GM12864 (cell line): Measurements from ENCODE around the gene TINAGL1.

Experiments used
- DNase-seq: peaks from one replicate; pipeline ENCODE4 v3.0.0-alpha.2; 2011; ENCODE audit warnings: low read depth
- H3K4me3 ChIP-seq: 2 replicates; pipeline ENCODE4 v1.5.1; 2011; ENCODE audit warnings: mild to moderate bottlenecking, low read depth, low read length, control low read depth
- TF ChIP-seq, protein P1 (sequence below): IDR thresholded peaks from 2 replicates; pipeline ENCODE4 v1.5.1; 2011; ENCODE audit warnings: low read depth, mild to moderate bottlenecking, moderate library complexity, low read length, control low read depth, inconsistent platforms; ENCODE audit errors: missing control alignments

Gene TINAGL1

DNA sequence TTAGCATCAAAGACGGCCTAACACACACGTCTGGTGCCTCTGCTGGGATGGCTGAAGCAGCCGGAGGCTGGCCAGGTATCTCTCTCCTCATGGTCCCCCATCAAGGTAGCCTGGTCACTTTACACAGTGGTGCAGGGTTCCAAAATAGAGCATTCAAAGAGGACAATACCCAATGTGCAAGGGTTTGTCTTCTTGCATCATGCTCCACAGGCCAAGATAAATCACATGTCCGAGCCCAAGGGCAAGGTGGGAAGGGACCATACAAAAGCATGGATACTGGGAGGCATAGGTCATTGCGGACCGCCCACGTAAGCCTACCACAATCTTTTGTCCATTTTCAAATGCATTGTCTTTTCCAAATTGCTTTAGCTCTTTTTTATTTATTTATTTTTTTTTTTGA is 23.8 kb upstream of the TINAGL1 start:
- no peak overlapping the region for H3K4me3 ChIP-seq
- no peak for DNase-seq
- TF ChIP-seq, protein P1, sequence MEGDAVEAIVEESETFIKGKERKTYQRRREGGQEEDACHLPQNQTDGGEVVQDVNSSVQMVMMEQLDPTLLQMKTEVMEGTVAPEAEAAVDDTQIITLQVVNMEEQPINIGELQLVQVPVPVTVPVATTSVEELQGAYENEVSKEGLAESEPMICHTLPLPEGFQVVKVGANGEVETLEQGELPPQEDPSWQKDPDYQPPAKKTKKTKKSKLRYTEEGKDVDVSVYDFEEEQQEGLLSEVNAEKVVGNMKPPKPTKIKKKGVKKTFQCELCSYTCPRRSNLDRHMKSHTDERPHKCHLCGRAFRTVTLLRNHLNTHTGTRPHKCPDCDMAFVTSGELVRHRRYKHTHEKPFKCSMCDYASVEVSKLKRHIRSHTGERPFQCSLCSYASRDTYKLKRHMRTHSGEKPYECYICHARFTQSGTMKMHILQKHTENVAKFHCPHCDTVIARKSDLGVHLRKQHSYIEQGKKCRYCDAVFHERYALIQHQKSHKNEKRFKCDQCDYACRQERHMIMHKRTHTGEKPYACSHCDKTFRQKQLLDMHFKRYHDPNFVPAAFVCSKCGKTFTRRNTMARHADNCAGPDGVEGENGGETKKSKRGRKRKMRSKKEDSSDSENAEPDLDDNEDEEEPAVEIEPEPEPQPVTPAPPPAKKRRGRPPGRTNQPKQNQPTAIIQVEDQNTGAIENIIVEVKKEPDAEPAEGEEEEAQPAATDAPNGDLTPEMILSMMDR, result no peak

DNA sequence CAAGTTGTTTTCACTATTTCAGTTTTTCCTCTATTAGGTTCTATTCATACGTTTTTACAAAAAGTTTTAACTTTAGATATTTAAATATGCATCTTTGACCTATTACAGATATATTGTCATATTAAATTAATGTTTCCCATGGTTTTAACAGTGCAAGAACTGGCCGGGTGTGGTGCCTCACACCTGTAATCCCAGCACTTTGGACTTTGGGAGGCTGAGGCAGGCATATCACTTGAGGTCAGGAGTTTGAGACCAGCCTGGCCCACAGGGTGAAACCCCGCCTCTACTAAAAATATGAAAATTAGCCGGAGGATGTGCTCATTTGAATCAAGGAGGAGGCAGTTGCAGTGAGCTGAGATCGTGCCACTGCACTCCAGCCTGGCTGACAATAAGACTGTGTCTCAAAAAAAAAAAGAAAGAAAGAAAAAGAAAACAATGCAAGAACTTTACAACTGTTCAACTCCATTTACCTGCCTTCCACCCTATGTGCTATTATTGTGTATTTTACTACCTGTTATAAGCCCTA is 19.8 kb upstream of the TINAGL1 start:
- H3K4me3 ChIP-seq, result no peak overlapping the region
- TF ChIP-seq, protein P1, result no peak
- no peak for DNase-seq

DNA sequence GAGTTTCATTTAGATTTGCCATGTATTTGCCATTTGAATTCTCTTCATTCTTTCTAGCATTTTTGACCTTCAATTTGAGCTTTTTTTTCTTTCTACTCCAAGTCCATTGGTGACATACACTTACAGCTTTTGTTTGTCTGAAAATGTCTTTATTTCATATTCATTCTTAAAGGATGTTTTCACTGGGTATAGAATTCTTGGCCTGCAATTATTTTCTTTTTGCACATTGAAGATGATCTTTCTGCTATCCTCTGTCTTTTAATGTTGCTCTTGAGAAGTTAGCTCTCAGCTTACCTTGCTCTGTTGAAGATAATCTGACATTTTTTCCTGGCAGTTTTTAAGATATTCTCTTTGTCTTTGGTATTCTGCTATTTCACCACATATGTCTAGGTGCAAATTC is 16.6 kb upstream of the TINAGL1 start:
- TF ChIP-seq, protein P1, result no peak
- no peak for DNase-seq
- H3K4me3 ChIP-seq, result no peak overlapping the region

DNA sequence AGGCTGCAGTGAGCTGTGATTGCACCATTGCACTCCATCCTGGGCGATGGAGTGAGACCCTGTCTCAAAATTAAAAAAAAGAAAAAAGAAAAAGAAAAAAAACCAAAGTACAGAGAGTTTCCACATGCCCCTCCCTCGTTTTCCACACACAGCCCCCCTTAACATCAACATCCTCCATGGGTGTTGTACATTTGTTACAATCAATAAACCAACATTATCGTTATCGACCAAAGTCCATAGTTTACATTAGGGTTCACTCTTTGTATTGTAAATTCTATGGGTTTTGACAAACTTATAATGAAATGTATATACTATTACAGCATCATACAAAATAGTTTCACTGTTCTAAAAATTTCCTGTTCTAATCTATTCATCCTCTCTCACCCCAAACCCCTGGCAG is 15.9 kb upstream of the TINAGL1 start:
- TF ChIP-seq, protein P1, result no peak
- no peak overlapping the region for H3K4me3 ChIP-seq
- no peak for DNase-seq

DNA sequence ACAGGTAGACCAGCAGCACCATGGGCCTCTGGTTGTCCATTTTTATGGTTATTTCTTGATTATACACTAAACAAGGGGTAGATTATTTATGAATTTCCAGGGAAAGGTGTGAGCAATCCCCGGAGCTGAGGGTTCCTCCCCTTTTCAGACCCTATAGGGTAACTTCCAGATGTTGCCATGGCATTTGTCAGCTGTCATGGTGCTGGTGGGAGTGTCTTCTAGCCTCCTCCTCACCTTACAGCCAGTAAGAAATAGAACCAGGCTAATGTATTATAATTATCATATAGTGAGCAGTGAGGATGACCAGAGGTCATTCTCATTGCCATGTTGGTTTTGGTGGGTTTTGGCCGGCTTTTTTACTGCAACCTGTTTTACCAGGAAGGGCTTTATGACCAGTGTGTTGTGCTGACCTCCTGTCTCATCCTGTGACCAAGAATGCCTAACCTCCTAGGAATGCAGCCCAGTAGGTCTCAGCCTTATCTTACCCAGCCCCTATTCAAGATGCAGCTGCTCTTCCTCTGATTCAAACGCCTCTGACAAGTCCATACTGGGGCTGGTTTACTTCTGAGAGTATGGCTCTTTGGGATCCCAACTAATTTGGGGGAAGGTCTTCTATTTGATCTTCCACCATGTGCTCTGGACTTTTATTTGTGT is 13.5 kb upstream of the TINAGL1 start:
- no peak for DNase-seq
- H3K4me3 ChIP-seq, result no peak overlapping the region
- TF ChIP-seq, protein P1, result no peak

DNA sequence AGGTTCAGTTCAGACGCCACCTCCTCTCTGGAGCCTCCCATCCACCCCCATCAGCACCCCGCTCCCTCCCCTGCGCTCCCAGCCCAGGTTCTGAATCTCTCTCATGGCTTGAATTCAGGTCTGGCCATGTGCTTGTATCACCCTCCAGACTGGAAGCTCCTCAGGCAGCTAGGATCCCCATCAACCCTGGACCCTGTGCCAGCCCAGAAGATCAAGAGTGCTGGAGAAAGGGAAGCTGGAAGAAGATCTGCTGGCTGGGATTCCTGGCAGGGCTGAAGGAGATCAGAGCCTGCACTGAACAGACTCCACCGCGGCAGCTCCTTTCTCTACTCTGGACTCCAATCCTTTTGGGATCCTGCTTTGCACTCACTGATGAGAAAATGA is 11.7 kb upstream of the TINAGL1 start:
- TF ChIP-seq, protein P1, result no peak
- H3K4me3 ChIP-seq, result no peak overlapping the region
- DNase-seq, result no peak

DNA sequence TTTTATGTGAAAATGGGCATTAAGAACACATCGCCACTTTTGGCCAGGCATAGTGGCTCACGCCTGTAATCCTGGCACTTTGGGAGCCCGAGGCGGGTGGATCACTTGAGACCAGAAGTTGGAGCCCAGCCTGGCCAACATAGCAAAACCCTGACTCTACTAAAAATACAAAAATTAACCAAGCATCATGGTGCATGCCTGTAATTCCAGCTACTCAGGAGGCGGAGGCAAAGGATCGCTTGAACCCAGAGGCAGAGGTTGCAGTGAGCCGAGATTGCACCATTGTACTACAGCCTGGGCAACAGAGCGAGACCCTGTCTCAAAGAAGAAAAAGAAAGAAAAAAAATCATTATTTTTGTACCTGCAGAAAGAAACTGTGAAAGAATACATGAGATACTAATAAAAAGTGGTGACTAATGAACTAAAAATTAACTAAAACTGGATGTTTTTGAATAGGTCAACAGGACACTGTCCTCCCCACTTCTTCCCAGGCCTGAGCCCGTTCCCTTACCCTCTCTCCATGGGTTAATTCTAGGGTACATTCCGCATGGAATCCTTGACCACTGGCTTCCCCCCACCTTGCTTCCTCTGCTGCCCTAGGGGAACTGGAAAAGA is 8.3 kb upstream of the TINAGL1 start:
- no peak for DNase-seq
- H3K4me3 ChIP-seq, result no peak overlapping the region
- TF ChIP-seq, protein P1, result no peak
